NB4 (cell line): ENCODE measurements around the gene KLK13.

Experiments used
- MYC ChIP-seq: IDR thresholded peaks from 2 replicates; pipeline ENCODE4 v1.6.1; 2011; ENCODE audit warnings: low read depth, low read length
- POLR2A ChIP-seq: IDR thresholded peaks from 2 replicates; pipeline ENCODE4 v1.6.1; 2011; ENCODE audit warnings: mild to moderate bottlenecking; ENCODE audit not compliant: insufficient read length; ENCODE audit errors: extremely low read depth
- TF ChIP-seq, protein P1 (sequence below): IDR thresholded peaks from one replicate; pipeline ENCODE4 v1.5.1; 2012; ENCODE audit warnings: low read depth, low read length
- TF ChIP-seq, protein P2 (sequence below): IDR thresholded peaks from 2 replicates; pipeline ENCODE4 v1.6.1; 2011; ENCODE audit warnings: low read depth, low read length

DNA sequence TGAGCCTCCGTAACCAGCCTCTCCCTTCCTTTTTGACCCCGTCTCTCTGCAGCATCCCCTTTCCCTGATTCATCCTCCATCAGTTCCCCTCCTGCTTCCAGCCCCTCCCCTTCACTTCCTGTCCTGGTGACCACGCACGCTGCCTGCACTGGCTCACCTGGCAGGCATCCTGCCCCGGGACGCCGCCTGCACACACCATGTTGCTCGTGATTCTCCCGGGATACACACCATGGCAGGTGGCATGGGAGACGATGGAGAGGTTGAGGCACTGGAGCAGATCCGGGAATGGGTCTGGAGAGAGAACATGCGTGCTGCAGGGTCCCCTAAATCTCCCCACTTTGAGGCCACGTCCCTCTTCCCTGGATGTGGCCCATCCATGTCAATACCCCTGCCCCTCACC, 34.3 kb downstream of the KLK13 start:
- TF ChIP-seq, protein P1, sequence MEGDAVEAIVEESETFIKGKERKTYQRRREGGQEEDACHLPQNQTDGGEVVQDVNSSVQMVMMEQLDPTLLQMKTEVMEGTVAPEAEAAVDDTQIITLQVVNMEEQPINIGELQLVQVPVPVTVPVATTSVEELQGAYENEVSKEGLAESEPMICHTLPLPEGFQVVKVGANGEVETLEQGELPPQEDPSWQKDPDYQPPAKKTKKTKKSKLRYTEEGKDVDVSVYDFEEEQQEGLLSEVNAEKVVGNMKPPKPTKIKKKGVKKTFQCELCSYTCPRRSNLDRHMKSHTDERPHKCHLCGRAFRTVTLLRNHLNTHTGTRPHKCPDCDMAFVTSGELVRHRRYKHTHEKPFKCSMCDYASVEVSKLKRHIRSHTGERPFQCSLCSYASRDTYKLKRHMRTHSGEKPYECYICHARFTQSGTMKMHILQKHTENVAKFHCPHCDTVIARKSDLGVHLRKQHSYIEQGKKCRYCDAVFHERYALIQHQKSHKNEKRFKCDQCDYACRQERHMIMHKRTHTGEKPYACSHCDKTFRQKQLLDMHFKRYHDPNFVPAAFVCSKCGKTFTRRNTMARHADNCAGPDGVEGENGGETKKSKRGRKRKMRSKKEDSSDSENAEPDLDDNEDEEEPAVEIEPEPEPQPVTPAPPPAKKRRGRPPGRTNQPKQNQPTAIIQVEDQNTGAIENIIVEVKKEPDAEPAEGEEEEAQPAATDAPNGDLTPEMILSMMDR, result no peak
- TF ChIP-seq POLR2A (no peak), MYC (no peak)
- TF ChIP-seq, protein P2, sequence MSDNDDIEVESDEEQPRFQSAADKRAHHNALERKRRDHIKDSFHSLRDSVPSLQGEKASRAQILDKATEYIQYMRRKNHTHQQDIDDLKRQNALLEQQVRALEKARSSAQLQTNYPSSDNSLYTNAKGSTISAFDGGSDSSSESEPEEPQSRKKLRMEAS, result no peak
